G401.6 (cell line): Measurements from ENCODE around the gene DNAH5.
"Not testable (repeated sequence)": the region's sequence is repeated elsewhere in the genome, so short reads cannot be mapped to it uniquely, and the experiment has no call there.

Source experiments
- FAIRE-seq: peaks from 2 replicates; lab custom pipeline; 2012; peaks lifted over from hg19 to GRCh38; lab: Jason Lieb, UNC

Gene DNAH5, protein sequence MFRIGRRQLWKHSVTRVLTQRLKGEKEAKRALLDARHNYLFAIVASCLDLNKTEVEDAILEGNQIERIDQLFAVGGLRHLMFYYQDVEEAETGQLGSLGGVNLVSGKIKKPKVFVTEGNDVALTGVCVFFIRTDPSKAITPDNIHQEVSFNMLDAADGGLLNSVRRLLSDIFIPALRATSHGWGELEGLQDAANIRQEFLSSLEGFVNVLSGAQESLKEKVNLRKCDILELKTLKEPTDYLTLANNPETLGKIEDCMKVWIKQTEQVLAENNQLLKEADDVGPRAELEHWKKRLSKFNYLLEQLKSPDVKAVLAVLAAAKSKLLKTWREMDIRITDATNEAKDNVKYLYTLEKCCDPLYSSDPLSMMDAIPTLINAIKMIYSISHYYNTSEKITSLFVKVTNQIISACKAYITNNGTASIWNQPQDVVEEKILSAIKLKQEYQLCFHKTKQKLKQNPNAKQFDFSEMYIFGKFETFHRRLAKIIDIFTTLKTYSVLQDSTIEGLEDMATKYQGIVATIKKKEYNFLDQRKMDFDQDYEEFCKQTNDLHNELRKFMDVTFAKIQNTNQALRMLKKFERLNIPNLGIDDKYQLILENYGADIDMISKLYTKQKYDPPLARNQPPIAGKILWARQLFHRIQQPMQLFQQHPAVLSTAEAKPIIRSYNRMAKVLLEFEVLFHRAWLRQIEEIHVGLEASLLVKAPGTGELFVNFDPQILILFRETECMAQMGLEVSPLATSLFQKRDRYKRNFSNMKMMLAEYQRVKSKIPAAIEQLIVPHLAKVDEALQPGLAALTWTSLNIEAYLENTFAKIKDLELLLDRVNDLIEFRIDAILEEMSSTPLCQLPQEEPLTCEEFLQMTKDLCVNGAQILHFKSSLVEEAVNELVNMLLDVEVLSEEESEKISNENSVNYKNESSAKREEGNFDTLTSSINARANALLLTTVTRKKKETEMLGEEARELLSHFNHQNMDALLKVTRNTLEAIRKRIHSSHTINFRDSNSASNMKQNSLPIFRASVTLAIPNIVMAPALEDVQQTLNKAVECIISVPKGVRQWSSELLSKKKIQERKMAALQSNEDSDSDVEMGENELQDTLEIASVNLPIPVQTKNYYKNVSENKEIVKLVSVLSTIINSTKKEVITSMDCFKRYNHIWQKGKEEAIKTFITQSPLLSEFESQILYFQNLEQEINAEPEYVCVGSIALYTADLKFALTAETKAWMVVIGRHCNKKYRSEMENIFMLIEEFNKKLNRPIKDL (N-terminal part only)

DNA sequence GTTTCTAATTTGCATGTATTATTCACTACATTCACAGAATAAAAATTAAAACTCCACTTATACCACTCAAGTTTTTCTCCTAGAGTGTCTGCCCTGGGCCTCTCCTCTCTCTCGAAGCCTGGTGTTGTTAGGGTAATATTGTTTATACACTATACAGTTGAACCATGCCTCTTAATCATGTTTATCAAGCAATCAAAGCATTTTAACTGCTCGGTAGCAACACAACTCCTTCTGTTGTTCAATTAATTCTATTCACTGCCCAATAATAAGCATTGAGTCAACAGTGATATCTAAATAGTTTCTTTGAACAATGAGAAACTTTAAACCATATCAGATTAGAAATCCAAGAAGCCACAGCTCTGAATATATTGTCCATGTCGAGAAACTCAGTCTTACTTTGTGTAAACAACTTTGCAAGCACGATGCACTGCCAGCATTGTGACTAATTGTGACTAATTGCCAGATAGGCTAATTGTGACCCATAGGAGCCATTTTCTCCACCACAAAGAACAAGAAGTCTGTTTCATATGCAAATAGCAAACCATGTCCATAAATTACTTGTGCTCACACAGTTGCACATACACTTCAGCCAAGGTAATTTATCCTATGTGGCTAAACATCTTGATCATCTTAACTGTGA lies at the start of gene DNAH5:
TSS of gene DNAH5 (minus strand) at position 129 of the 640 bp plus-strand sequence. CDS start 250 bp downstream, outside the sequence.
- FAIRE-seq: no peak

DNA sequence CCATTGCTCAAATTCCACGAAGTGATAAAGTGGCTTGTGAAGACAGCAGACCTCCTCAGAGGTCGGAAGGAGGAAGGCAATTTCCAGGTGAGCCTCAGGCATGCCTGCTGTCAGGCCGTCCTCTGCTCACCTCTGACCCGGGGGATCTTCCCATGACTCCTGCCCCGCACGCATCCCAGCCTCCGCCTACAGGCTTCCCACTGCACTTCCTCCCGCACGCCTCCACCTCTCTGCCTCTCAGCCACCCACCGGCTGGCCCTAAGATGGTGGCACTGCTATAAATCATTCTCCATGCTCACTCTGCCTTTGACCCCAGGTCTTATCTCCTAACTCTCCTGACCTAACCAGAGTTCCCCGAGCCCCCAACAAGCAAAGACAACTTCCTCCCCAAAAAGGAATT lies 49.4 kb upstream of the DNAH5 start:
- FAIRE-seq: no peak

DNA sequence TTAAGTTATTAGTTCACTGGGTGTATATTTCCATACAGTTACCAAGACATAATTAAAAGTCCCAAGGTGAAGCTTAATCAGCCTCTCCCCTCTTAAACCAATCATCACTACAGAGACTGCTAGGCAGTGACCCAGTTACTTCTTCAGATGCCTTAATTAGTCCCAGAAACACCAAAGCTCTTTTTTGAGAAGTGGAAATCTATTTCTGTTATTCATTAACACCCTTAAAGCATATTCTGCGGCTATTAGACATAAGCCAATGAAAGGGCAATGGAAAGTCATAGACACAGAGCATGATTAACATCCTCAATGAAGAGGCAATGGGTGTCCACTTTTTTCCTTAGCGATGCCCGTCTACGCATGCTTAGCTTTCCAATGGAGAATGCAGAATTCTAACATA lies 48.3 kb upstream of the DNAH5 start:
- FAIRE-seq: no peak

DNA sequence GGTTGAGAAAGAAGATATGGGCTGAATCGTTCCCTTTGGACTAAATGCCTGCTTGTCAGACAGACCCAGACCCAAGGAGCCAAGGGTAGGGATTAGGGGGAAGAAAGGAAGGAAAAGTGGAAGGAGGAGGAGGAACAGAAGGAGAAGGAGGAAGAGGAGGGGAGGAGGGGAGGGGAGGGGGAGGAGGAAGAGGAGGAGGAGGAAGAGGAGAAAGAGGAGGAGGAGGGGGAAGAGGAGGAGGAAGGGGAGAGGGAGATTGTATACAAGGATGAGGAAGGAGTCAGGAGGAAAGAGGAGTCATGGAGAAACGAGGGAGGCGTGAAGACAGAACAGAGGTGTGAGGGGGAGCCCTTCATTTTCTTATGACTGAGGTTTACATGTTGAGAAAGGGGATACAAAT lies 46.9 kb upstream of the DNAH5 start:
- FAIRE-seq: no peak

DNA sequence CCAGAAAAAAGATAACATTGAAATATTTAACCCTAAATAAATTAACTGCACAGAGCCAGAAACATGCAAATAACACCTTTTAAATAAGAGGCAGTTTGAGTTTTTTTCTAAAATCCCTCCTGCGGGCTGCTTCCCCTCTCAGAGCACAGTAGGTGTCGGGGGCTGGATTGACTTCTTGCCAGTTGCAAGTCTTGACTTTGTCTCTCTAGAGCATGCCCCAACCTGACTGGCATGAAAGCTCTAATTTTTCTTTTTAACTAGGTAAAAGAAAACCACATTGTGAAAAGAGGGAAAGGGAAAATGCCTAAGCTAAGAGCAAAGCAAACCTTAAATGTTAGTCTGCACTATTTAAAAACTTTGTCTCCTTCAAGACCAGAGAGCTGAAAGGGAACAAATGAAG lies 46.4 kb upstream of the DNAH5 start:
- FAIRE-seq: no peak

DNA sequence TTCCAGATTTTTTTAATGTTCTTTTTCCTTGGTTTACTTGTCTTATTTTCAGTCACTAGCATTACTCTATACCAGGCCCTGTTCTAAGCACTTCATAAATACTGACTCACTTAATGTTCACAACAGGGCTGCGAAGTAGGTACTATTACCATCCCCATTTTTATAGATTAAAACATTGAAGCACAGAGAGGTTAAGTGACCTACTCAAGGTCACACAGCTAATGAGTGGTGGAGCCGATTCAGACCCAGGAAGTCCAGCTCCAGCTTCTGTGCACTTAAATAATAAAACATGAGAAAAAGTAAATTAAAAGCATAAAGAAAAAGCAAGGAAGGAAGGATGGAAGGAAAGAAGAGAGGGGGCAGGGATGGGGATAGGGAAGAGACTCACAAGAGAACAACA lies 45.3 kb upstream of the DNAH5 start:
- no peak for FAIRE-seq

DNA sequence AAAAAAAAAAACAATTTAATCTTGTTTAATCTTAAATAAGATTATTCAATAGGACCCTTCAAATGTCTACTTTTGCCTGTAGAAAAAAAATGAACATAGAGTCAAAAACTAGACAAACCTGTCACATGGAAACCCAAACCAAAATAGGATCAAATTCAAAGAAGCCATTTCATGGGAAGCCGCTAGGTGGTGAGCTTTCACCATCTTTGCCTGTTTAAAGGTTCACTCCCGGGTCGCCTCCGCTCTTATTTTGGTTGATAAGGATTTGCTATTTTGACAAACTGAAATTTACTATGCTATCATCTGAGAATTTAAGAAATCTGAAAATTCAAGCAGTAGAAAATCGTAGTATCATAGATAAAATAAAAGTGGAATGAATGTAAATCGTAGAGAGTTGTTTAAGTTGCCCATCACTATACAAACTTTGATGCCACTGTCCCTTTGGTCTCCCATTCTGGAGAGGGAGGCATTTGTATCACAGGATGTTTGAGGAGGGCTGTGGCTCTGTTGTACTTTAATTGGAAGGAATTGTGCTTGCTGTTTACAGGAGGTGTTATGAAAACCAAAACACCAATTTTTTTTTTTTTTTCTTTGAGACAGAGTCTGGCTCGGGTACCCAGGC lies 43.5 kb upstream of the DNAH5 start:
- FAIRE-seq: peak; percentile 97

DNA sequence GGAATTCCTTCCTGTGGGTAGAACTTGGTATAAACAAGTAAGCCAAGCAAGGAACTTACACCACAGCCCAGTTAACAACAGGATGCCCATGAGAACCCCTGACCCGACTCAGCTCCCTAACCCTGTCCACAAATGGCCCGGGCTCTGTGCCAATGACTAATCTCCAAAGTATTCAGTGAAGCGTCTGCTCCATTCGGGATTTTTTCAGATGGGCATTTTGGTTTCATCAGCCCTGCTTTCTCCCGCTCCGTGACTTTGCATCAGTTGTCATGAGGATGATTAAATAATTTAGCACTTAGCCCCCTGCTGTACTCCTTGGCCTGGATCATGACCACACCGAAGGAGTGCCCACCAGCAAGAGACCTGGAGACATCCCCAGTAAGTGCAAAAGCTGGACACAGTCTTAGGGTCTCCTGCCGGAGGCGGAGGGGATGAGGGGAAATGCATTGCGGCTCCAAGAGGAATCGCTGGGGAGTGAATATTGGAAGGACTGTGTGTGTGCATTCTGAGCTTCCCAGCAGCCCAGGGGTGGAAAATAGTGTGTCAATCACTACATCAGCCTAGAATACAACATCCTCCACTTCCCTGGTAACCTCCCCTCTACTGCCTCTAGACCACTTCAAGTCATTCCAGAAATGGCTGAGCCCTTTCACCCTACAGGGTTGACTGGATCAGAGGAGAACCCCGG lies 41.4 kb upstream of the DNAH5 start:
- FAIRE-seq: no peak

DNA sequence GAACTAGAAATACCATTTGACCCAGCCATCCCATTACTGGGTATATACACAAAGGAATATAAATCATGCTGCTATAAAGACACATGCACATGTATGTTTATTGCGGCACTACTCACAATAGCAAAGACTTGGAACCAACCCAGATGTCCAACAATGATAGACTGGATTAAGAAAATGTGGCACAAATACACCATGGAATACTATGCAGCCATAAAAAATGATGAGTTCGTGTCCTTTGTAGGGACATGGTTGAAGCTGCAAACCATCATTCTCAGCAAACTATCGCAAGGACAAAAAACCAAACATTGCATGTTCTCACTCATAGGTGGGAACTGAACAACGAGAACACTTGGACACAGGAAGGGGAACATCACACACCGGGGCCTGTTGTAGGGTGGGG lies 40.4 kb upstream of the DNAH5 start:
- FAIRE-seq: not testable (repeated sequence)

DNA sequence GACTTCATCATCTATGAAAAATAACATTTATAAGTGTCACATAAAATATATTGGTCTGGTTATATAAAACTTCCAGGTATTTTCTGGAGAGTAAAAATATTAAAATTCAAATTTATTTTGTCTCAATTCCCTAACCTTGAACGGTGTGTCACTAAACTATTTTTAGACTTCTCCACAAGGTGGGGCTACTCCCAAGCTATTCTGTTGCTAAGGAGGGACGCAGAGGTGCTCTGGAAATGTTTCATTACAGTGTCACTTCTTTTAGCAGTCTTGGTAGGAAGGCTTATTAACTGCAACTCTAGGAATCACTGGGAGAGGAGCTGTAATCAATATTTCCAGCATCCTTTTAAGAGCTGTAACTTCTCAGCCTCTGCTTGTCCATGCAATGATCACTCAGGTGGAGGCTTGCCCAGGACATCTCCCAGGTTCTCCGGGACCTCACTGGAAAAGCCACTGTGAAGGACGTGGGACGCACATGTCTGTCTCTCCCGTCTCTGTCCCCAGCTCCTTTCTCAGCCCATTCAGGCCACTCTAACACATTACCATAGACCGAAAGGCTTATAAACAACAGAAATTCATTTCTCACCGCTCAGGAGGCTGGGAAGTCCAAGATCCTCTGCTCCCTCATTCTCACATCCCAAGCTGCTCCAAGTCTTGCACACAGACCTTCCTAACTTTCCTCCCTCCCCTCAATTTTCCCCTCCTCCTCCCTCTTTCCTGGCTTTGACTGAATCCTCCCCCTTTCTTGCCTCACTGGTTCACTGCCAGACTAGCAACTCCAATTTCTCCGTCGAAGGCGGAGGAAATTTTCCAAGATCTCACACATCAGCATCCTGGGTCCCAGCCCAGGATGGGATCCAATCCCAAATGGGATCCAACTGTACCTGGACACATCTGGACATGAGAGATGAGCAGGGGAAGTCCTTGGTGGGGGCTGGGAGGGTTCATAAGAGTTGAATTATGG lies 32.7 kb upstream of the DNAH5 start:
- FAIRE-seq: peak; percentile 97

DNA sequence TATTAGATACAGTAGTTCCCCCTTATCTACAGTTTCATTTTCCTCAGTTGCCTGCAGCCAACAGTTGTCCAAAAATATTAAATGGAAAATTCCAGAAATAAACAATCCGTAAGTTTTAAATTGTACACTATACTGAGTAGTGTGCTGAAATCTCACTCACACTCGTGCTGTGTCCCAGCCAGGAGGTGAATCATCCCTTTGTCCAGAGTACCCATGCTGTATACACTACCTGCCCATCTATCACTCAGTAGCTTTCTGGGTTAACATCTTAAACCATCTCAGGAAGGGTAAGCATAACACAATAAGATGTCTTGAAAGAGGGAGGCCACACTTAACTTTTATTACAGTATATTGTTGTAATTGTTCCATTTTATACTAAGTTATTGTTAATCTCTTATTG lies 31.7 kb upstream of the DNAH5 start:
- FAIRE-seq: no peak

DNA sequence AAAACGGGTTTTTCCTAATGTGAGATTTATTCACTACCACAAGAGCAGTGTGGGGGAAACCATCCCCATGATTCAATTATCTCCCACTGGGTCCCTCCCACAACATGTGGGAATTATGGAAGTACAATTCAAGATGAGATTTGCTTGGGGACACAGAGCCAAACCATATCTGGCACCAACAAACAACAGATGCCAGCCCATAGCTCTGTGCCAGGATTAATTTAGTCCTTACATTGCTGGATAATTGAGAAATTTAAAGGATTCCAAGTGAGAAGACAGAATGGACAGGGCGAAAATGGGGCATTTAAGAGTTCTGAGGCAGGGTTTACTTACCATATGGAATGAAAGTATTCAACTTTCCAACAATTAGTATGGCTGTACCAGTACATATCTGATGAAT lies 30.8 kb upstream of the DNAH5 start:
- no peak for FAIRE-seq

DNA sequence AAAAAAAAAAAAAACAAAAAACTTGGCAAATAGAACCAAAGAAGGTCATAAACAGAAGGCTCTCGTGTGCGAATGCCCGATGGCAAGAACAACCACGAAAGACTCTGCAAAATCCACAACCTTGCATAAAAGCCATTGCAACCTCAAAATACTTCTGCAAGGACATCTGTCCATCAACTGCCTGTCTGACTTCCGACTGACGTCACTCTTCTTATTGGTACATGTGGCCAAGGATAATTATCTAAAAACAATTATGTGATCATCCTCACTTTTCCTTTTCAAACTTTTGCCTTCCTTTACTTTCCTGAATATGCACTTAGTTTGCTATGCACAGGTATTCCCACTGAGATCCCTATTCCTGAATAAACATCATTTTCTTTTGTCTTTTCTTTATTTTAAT lies 29.2 kb upstream of the DNAH5 start:
- FAIRE-seq: no peak

DNA sequence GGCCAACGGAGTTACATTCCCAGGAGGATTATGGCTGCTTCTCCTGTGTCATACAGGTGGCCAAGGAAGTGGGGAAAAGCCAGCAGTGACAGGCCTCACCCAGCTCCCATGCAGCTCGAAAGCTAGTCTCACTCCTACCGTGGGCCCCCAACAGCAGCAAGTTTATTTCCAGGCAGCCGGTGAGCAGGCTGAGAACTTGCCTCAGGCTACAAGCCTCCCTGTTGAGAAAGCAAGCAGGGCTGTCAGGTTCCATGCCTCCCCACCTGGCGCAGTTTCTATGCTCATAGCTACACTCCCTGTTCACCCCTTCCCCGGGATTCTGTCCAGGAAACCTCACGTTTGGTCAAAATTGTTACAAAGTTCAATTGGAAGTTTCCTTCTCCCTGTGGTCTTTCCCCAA lies 27.5 kb upstream of the DNAH5 start:
- FAIRE-seq: no peak

DNA sequence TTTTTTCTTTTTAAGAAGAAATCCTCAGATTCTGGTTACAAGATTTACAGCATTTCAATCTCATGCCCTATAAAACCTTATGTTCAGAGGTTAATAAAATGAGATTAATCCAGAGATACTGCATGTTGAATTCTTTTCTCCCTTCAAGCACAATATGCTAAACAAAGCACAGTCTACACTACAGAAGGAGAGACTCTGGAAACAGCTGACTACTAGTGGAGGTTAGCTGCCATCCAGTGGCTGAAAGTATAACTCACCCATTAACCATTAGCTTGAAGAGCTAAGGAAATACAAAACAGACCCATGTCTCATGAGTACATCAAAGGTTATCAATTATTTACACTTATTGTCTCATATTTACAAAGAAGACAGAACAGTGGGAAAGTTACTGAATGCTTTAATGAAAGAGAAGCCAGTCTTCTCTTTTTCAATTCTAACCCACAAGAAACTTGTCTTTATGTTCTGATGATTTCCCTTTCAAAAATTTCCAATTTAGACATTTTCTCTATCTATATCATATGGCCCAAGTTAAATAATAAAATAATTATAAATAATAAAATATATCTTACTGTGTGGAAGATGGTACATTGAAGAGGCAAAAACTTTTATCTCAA lies 12.7 kb upstream of the DNAH5 start:
- peak; percentile 96 for FAIRE-seq

DNA sequence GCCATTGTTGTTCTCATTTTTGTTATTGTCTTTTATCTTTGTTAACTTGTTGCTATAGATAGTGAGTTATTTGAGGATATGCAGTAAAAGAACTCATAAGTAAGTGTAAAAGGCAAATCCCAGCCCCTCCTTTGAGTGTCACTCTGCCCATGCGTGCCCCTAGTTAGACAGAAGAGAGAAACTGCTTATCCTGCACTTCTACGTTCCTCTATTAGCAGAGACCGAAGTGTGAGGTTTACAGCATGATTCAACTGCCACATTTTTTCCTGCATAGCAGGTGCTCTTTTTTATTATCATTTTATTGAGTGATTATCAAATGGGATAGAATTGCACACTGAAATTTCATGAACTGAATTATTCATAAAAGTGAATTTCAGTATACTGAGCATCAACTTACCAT lies 12.0 kb upstream of the DNAH5 start:
- FAIRE-seq: no peak

DNA sequence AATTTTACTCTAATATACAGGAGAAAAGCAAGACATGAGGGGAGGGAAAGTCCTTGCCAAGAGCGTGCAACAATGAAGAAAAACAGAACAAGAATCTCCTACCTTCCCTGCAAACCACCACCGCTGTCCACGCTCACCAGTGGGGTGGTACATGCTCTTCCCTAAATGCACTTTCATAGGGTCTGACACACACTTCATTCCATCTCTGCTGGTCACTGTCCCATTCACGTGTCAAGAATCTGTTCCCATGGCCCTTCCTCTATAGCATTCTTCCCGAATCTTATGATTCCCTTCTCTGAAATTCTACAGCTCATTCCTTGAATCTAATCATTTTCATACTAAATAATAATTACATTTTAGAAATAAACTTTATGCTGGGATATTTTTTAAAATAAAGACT lies 11.4 kb upstream of the DNAH5 start:
- no peak for FAIRE-seq

DNA sequence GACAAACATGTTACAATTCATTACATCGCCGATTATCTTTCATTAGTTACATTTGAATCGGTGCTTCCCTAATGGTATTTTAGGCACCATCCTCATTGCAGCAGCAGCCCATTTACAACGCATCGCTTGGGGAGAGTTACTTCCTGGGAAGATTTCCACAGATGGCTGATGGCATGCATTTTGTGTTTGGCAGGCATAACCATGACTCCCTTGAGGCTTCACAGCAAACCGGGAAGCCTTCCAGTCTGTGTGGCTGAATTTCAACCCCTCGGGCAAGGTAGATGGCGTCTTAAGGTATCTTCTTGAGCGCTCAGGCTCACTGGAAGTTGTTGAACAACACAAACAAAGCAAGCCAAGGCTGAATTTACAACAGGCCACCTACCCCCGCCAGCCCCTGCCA lies 1.6 kb upstream of the DNAH5 start:
- FAIRE-seq: no peak

DNA sequence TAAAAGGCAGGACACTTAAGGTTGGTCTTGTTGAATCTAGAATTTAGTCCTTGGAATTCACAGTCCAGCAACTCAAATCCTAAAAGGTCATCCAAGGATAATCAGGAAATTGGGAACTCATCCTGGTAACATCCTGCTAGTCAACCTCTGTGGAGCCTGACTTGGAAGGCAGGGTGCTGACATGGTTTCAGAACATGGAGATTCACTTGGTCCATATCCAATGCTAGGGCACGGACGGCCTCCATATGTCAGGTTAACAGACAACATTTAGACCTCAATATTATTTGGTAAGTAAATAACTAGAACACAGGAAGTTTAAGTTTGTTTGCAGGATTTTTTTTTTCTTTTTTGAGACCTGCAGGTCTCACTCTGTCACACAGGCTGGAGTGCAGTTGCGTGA lies 783 bp upstream of the DNAH5 start:
- FAIRE-seq: no peak

DNA sequence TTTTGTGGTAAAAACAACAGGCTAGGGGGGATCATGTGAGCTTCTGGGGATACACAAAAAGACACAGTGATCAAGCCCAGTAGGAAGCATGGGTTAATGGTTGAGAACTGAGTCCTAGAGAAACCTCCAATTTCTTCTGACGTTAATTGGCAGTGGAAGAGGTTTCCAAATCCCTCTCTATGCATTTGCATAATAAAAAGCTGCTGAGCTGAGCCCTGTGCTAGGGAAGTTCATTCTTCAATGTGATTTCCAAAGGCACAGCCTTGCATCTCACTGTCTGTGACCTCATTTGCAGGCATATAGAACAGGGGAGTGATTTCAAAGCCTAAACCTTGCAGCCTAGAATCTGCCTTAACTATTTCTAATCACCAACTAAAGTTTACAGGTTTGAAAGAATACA lies 812 bp downstream of the DNAH5 start:
- FAIRE-seq: no peak
